Esophagus (tissue), 2 donors: ENCODE data around the gene GRAP. TPM values are rescaled to one million over a fixed set of nuclear protein-coding genes. Genes with fewer than 3 reads are reported as not detected.
"Not testable (repeated sequence)": the region's sequence is repeated elsewhere in the genome, so short reads cannot be mapped to it uniquely, and the experiment has no call there.

Experiments
- H3K27ac ChIP-seq, 2 donors: one replicate each; pipeline ENCODE4 v1.5.1; 2013; ENCODE audit warnings: low read depth in 2 of 2, mild to moderate bottlenecking in 2 of 2, inconsistent platforms in 1 of 2, low read length in 1 of 2, moderate library complexity in 1 of 2
- H3K27me3 ChIP-seq, 2 donors: one replicate each; pipeline ENCODE4 v1.6.1; 2013; ENCODE audit warnings: low read length in 2 of 2, control low read depth in 1 of 2, mild to moderate bottlenecking in 1 of 2; ENCODE audit not compliant: insufficient read depth in 2 of 2, control insufficient read depth in 1 of 2
- H3K36me3 ChIP-seq, 2 donors: one replicate each; pipeline ENCODE4 v1.6.1; 2013; ENCODE audit warnings: low read length in 1 of 2; ENCODE audit not compliant: control insufficient read depth in 2 of 2, insufficient read depth in 2 of 2
- H3K4me1 ChIP-seq, 2 donors: one replicate each; pipeline ENCODE4 v1.6.1; 2013; ENCODE audit warnings: low read length in 1 of 2; ENCODE audit not compliant: control insufficient read depth in 2 of 2, insufficient read depth in 2 of 2
- H3K4me3 ChIP-seq, 2 donors: one replicate each; pipeline ENCODE4 v1.5.1; 2013; ENCODE audit warnings: low read length in 2 of 2, mild to moderate bottlenecking in 2 of 2, low read depth in 1 of 2, moderate library complexity in 1 of 2
- H3K9me3 ChIP-seq, 2 donors: one replicate each; pipeline ENCODE4 v1.6.1; 2013; ENCODE audit warnings: mild to moderate bottlenecking in 2 of 2, low read depth in 1 of 2, low read length in 1 of 2, moderate library complexity in 1 of 2; ENCODE audit not compliant: control insufficient read depth in 2 of 2, insufficient read depth in 1 of 2
- WGBS, 2 donors: extraction: QIAGEN DNeasy Blood & Tissue Kit; methylation state at CpG; one replicate each; pipeline ENCODE4 v1.1.7; 2013; 5-methylcytosine and 5-hydroxymethylcytosine counted together
- polyA plus RNA-seq, 2 donors: library from polyadenylated mRNA; stranded (reverse); fragments of 200-250 nt; gene quantifications; one replicate each; pipeline ENCODE4 v1.2.3, GENCODE V29; 2013
- donor health status: healthy with polysubstance abuse.
- donor health status: Bipolar disorder and iron deficiency.

The GRAP gene
- polyA plus RNA-seq, 2 donors, result 1.2 to 1.3 TPM

DNA sequence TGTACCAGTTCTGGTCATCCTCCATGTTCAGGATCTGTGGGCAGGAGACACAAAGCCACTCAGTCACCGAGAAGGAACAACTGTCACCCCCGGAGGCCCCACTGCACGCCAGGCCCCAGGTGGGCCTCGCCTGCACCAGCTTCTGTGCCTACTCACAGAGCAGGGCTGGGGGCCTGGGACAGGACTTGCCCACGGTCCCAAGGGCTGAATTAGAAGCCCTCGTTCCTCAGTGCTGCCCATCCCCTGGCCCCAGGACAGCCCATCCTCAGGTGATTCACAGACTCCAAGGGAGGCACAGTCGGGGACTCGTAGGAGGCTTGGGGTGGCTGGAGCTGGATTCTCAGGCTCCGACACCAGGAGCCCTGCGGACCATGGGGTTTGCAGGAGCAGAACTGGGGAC lies 4.9 kb downstream of the GRAP start:
- not testable (repeated sequence) for H3K4me3 ChIP-seq, H3K4me1 ChIP-seq, H3K27ac ChIP-seq, H3K36me3 ChIP-seq, H3K27me3 ChIP-seq, H3K9me3 ChIP-seq
- WGBS, 2 donors, result 80 to 92% methylated on average over 3 to 4 of the region's 10 CpGs

GRCh38 chr17:19040350-19040749 lies 6.4 kb downstream of the GRAP start:
- not testable (repeated sequence) for H3K27ac ChIP-seq, H3K27me3 ChIP-seq, H3K4me1 ChIP-seq, H3K4me3 ChIP-seq, H3K9me3 ChIP-seq, H3K36me3 ChIP-seq
- no CpG with 5 or more reads among the region's 9 CpGs for WGBS, 2 donors

DNA sequence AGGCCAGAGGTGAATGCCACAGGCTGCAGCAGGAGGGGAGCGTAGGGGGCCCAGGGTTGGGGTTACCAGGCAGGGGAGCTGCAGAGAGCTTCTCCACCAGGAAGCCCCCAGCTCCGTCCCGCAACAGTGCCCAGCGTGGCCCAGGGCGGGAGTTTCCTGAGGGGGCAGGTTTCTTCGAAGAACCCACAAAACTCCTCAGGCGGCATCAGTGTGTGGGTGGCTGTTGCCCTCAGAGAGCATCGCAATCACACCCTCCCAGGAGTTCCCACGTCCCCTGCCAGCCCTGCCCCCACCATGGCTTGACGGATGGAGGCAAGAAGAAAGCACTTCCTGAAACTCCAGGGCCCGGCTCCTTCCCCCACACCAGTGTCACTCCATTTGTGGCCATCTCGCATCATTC lies 8.0 kb downstream of the GRAP start:
- H3K9me3 ChIP-seq, H3K4me3 ChIP-seq, H3K27ac ChIP-seq, H3K4me1 ChIP-seq, H3K27me3 ChIP-seq, H3K36me3 ChIP-seq: not testable (repeated sequence)
- no CpG with 5 or more reads among the region's 12 CpGs for WGBS, 2 donors

GRCh38 chr17:19038007-19038406 lies 8.8 kb downstream of the GRAP start:
- WGBS, 2 donors, result no CpG with 5 or more reads among the region's 17 CpGs
- not testable (repeated sequence) for H3K27me3 ChIP-seq, H3K27ac ChIP-seq, H3K4me1 ChIP-seq, H3K9me3 ChIP-seq, H3K4me3 ChIP-seq, H3K36me3 ChIP-seq

- H3K9me3 ChIP-seq, H3K36me3 ChIP-seq, H3K27ac ChIP-seq, H3K27me3 ChIP-seq, H3K4me3 ChIP-seq, H3K4me1 ChIP-seq: not testable (repeated sequence)
- WGBS, 2 donors, result 14% methylated on average over 1 of the region's 6 CpGs; no CpG with 5 or more reads in 1 of the 2 donors
These were observed 9.2 kb downstream of the GRAP start for GRCh38 chr17:19037547-19037946.

GRCh38 chr17:19036186-19036585 lies 10.6 kb downstream of the GRAP start:
- H3K27ac ChIP-seq, H3K27me3 ChIP-seq, H3K4me1 ChIP-seq, H3K4me3 ChIP-seq, H3K9me3 ChIP-seq, H3K36me3 ChIP-seq: not testable (repeated sequence)
- no CpG with 5 or more reads among the region's 6 CpGs for WGBS, 2 donors

DNA sequence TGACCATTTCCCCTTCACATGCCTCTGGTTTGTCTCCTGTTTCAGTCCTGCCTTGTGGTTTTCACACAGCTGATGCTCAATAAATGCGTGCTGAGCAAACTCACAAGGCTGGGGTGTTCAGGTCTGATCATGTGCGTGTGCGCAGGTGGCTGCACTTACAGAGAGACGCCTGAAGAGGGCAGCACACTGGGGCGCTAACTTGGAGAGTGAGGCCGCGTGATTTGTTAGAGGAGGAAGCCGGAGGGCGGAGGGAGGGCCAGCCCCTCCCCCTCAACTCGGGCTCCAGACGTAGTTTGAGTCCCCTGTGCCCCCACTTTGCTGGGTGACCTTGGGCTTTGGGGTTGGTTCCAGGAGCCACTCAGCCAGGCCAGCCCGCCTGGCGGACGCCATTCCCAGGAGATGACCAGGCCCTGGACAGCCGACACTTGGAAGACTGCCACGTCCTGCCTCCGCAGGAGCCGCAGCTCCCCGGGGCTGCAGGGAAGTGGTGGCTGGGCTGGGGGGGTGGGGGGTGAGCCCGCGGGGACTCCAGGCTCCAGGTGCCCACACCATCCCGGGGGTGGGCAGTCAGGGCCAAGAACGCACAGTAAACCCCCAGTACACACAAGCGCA lies 14.3 kb downstream of the GRAP start:
- H3K36me3 ChIP-seq, H3K9me3 ChIP-seq, H3K4me3 ChIP-seq, H3K27ac ChIP-seq, H3K4me1 ChIP-seq, H3K27me3 ChIP-seq: not testable (repeated sequence)
- 16% methylated on average over 3 of the region's 24 CpGs; no CpG with 5 or more reads in 1 of the 2 donors for WGBS, 2 donors

- WGBS, 2 donors, result no CpG with 5 or more reads among the region's 4 CpGs
- not testable (repeated sequence) for H3K27ac ChIP-seq, H3K27me3 ChIP-seq, H3K4me1 ChIP-seq, H3K4me3 ChIP-seq, H3K9me3 ChIP-seq, H3K36me3 ChIP-seq
These were observed 15.0 kb downstream of the GRAP start for GRCh38 chr17:19031729-19032128.

- not testable (repeated sequence) for H3K36me3 ChIP-seq, H3K27me3 ChIP-seq, H3K4me1 ChIP-seq, H3K27ac ChIP-seq, H3K4me3 ChIP-seq, H3K9me3 ChIP-seq
- 90% methylated on average over 2 of the region's 5 CpGs; no CpG with 5 or more reads in 1 of the 2 donors for WGBS, 2 donors
These were observed 15.8 kb downstream of the GRAP start for GRCh38 chr17:19030771-19031449.

DNA sequence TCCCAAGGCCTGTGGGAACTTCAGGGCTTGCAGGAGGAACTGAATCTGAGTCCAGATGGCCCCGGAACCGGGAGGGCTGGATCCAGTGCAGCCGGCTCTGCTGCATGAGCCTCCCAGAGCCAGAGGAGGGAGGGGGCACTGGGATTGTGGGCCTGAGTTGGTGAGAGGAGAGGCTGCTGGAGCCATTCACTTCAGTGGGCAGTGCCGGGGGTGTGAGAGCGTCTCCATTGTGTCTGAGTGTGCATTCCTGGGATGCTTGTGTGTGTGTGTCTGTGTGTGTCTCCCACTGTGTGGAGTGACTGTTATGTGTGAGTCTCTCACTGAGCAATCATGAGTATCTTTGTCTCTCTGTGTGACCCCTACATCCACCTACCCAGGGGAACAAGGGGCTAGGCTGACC lies 17.0 kb downstream of the GRAP start:
- not testable (repeated sequence) for H3K36me3 ChIP-seq, H3K27ac ChIP-seq, H3K27me3 ChIP-seq, H3K4me1 ChIP-seq, H3K9me3 ChIP-seq, H3K4me3 ChIP-seq
- WGBS, 2 donors, result 39% methylated on average over 2 of the region's 5 CpGs; no CpG with 5 or more reads in 1 of the 2 donors
